ENCODE results near the gene MYO5A.

Gene MYO5A

GRCh38 chr15:52324109-52324508 lies 204.6 kb downstream of the MYO5A start:
- Histone ChIP-seq H3K4me1 (ENCODE audit: control insufficient read depth, insufficient read depth, low read length) (no peaks in the 10 kb centered on the region), H3K9ac (ENCODE audit: low read length) (no peak overlapping the region), H3K4me3 (ENCODE audit: low read length) (no peak overlapping the region), H3K27me3 (ENCODE audit: control insufficient read depth, insufficient read depth, low read length) (no peaks in the 10 kb centered on the region), H3K36me3 (ENCODE audit: control insufficient read depth, insufficient read depth, low read length) (no peaks in the 10 kb centered on the region), H3K9me3 (ENCODE audit: control insufficient read depth, low read length) (no peaks in the 10 kb centered on the region)

GRCh38 chr15:52318729-52319500 lies 209.8 kb downstream of the MYO5A start:
- Histone ChIP-seq H3K9me3 (ENCODE audit: control insufficient read depth, low read length) (no peaks in the 10 kb centered on the region), H3K27me3 (ENCODE audit: control insufficient read depth, insufficient read depth, low read length) (no peaks in the 10 kb centered on the region), H3K4me3 (ENCODE audit: low read length) (no peak overlapping the region), H3K4me1 (ENCODE audit: control insufficient read depth, insufficient read depth, low read length) (no peaks in the 10 kb centered on the region), H3K9ac (ENCODE audit: low read length) (no peak overlapping the region), H3K36me3 (ENCODE audit: control insufficient read depth, insufficient read depth, low read length) (no peaks in the 10 kb centered on the region)

GRCh38 chr15:52317688-52318087 lies 211.0 kb downstream of the MYO5A start:
- Histone ChIP-seq H3K27me3 (ENCODE audit: control insufficient read depth, insufficient read depth, low read length) (no peaks in the 10 kb centered on the region), H3K9me3 (ENCODE audit: control insufficient read depth, low read length) (no peaks in the 10 kb centered on the region), H3K4me3 (ENCODE audit: low read length) (no peak overlapping the region), H3K9ac (ENCODE audit: low read length) (no peak overlapping the region), H3K36me3 (ENCODE audit: control insufficient read depth, insufficient read depth, low read length) (no peaks in the 10 kb centered on the region), H3K4me1 (ENCODE audit: control insufficient read depth, insufficient read depth, low read length) (no peaks in the 10 kb centered on the region)

DNA sequence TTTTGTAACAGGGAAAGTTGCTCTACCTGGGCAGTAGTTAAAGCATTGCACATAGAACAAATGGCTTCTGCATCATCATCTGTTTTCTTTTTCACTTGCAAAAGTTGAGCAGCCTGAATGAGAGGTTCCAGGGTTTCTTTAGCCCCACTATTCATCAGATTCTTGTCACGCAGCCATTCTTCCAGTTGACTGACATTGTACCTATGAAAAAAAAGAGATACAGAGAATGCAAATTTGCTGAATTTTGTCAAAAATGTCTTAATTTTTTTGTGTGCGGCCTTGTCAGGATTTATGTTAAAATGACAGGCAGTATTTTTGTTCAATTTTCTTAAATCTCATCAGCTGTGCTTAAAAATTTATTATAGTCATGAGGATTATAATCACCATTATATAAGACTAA lies 211.7 kb downstream of the MYO5A start:
- no peaks in the 10 kb centered on the region for H3K9me3 ChIP-seq (ENCODE audit: control insufficient read depth, low read length)
- H3K4me3 ChIP-seq (ENCODE audit: low read length) = no peak overlapping the region
- no peak overlapping the region for H3K9ac ChIP-seq (ENCODE audit: low read length)
- H3K4me1 ChIP-seq (ENCODE audit: control insufficient read depth, insufficient read depth, low read length) = no peaks in the 10 kb centered on the region
- no peaks in the 10 kb centered on the region for H3K27me3 ChIP-seq (ENCODE audit: control insufficient read depth, insufficient read depth, low read length)
- no peaks in the 10 kb centered on the region for H3K36me3 ChIP-seq (ENCODE audit: control insufficient read depth, insufficient read depth, low read length)

GRCh38 chr15:52309154-52309548 lies 219.5 kb downstream of the MYO5A start:
- Histone ChIP-seq H3K9ac (ENCODE audit: low read length) (no peak overlapping the region), H3K4me3 (ENCODE audit: low read length) (no peak overlapping the region), H3K36me3 (ENCODE audit: control insufficient read depth, insufficient read depth, low read length) (no peaks in the 10 kb centered on the region), H3K4me1 (ENCODE audit: control insufficient read depth, insufficient read depth, low read length) (no peaks in the 10 kb centered on the region), H3K27me3 (ENCODE audit: control insufficient read depth, insufficient read depth, low read length) (no peaks in the 10 kb centered on the region), H3K9me3 (ENCODE audit: control insufficient read depth, low read length) (no peaks in the 10 kb centered on the region)

GRCh38 chr15:52308446-52309153 lies 220.1 kb downstream of the MYO5A start:
- no peaks in the 10 kb centered on the region for H3K9me3 ChIP-seq (ENCODE audit: control insufficient read depth, low read length)
- no peaks in the 10 kb centered on the region for H3K36me3 ChIP-seq (ENCODE audit: control insufficient read depth, insufficient read depth, low read length)
- no peak overlapping the region for H3K9ac ChIP-seq (ENCODE audit: low read length)
- no peak overlapping the region for H3K4me3 ChIP-seq (ENCODE audit: low read length)
- no peaks in the 10 kb centered on the region for H3K27me3 ChIP-seq (ENCODE audit: control insufficient read depth, insufficient read depth, low read length)
- no peaks in the 10 kb centered on the region for H3K4me1 ChIP-seq (ENCODE audit: control insufficient read depth, insufficient read depth, low read length)

- Histone ChIP-seq H3K27me3 (ENCODE audit: control insufficient read depth, insufficient read depth, low read length) (no peaks in the 10 kb centered on the region), H3K4me3 (ENCODE audit: low read length) (no peak overlapping the region), H3K36me3 (ENCODE audit: control insufficient read depth, insufficient read depth, low read length) (no peaks in the 10 kb centered on the region), H3K4me1 (ENCODE audit: control insufficient read depth, insufficient read depth, low read length) (no peaks in the 10 kb centered on the region), H3K9me3 (ENCODE audit: control insufficient read depth, low read length) (no peaks in the 10 kb centered on the region), H3K9ac (ENCODE audit: low read length) (no peak overlapping the region)
Measured at GRCh38 chr15:52307847-52308246, 220.8 kb downstream of the MYO5A start.

DNA sequence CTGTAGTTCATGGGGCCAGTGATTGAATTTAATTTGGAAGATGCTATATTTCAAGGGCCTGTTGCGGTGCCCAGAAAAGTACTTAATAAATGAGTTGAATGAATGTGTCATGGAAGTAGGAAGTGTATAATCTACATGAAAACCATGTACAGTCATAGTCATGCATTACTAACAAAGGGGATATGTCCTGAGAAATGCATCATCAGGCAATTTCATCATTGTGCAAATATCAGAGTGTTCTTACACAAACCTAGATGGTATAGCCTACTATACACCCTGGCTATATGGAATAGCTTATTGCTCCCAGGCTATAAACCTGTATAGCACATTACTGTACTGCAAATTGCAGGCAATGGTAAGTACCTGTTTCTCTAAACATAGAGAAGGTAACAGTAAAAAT lies 222.4 kb downstream of the MYO5A start:
- no peak overlapping the region for H3K9ac ChIP-seq (ENCODE audit: low read length)
- no peak overlapping the region for H3K4me3 ChIP-seq (ENCODE audit: low read length)
- no peaks in the 10 kb centered on the region for H3K4me1 ChIP-seq (ENCODE audit: control insufficient read depth, insufficient read depth, low read length)
- no peaks in the 10 kb centered on the region for H3K9me3 ChIP-seq (ENCODE audit: control insufficient read depth, low read length)
- no peaks in the 10 kb centered on the region for H3K27me3 ChIP-seq (ENCODE audit: control insufficient read depth, insufficient read depth, low read length)
- no peaks in the 10 kb centered on the region for H3K36me3 ChIP-seq (ENCODE audit: control insufficient read depth, insufficient read depth, low read length)

- H3K27me3 ChIP-seq (ENCODE audit: control insufficient read depth, insufficient read depth, low read length) = no peaks in the 10 kb centered on the region
- no peak overlapping the region for H3K9ac ChIP-seq (ENCODE audit: low read length)
- H3K4me1 ChIP-seq (ENCODE audit: control insufficient read depth, insufficient read depth, low read length) = no peaks in the 10 kb centered on the region
- no peaks in the 10 kb centered on the region for H3K9me3 ChIP-seq (ENCODE audit: control insufficient read depth, low read length)
- H3K4me3 ChIP-seq (ENCODE audit: low read length) = no peak overlapping the region
- H3K36me3 ChIP-seq (ENCODE audit: control insufficient read depth, insufficient read depth, low read length) = no peaks in the 10 kb centered on the region
Measured at GRCh38 chr15:52303093-52303772, 225.4 kb downstream of the MYO5A start.

GRCh38 chr15:52301265-52301847 lies 227.3 kb downstream of the MYO5A start:
- Histone ChIP-seq H3K27me3 (ENCODE audit: control insufficient read depth, insufficient read depth, low read length) (no peaks in the 10 kb centered on the region), H3K36me3 (ENCODE audit: control insufficient read depth, insufficient read depth, low read length) (no peaks in the 10 kb centered on the region), H3K9me3 (ENCODE audit: control insufficient read depth, low read length) (no peaks in the 10 kb centered on the region), H3K9ac (ENCODE audit: low read length) (no peak overlapping the region), H3K4me3 (ENCODE audit: low read length) (no peak overlapping the region), H3K4me1 (ENCODE audit: control insufficient read depth, insufficient read depth, low read length) (peaks cover under 1% of the 10 kb centered on the region)

- Histone ChIP-seq H3K36me3 (ENCODE audit: control insufficient read depth, insufficient read depth, low read length) (no peaks in the 10 kb centered on the region), H3K27me3 (ENCODE audit: control insufficient read depth, insufficient read depth, low read length) (peaks cover 10% of the 10 kb centered on the region), H3K9ac (ENCODE audit: low read length) (peak within 1 kb of the TSS; percentile 94), H3K4me1 (ENCODE audit: control insufficient read depth, insufficient read depth, low read length) (peaks cover 33% of the 10 kb centered on the region), H3K9me3 (ENCODE audit: control insufficient read depth, low read length) (no peaks in the 10 kb centered on the region), H3K4me3 (ENCODE audit: low read length) (peak within 1 kb of the TSS; percentile 45)
Measured at GRCh38 chr15:52295421-52296001, 233.2 kb downstream of the MYO5A start, which contains the start of gene MYO5C. Gene MYO5C, minus strand, starts transcription at chr15:52295804. Its CDS starts 168 bp downstream, at chr15:52295636.
